Measurements from ENCODE around the gene ABCB1.

The ABCB1 gene

DNA sequence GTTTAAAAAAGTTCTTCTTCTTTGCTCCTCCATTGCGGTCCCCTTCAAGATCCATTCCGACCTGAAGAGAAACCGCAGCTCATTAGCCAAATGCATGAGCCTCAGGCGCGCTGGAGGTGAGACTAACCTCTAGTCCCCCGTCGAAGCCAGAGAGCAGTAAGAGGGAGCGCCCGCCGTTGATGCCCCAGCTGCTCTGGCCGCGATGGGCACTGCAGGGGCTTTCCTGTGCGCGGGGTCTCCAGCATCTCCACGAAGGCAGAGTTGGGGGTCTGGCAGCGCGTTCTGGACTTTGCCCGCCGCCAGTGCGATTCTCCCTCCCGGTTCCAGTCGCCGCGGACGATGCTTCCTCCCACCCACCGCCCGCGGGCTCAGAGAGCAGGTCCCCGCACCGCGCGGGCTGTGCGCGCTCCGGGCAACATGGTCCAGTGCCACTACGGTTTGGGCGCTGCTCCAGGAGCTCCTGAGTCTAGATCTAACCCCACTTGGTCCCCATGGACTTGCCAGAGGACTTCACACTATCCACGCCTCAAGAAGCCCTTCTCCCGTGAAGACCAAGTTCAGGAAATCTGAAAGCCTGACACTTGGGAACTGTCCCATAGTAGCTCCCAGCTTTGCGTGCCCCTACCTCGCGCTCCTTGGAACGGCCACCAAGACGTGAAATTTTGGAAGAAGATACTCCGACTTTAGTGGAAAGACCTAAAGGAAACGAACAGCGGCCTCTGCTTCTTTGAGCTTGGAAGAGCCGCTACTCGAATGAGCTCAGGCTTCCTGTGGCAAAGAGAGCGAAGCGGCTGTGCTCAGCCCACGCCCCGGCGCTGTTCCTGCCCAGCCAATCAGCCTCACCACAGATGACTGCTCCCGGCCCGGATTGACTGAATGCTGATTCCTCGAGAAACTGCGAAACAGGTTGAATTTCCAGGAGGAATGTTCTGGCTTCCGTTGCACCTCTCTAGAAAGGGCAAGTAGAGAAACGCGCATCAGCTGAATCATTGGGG is at the start of gene ABCB1:
Gene ABCB1, minus strand, starts transcription at position 755 of the 995 bp plus-strand sequence. Its CDS starts 700 bp downstream, at position 55.
- Histone ChIP-seq H3K27me3 (ENCODE audit: insufficient read depth, low read length) (peaks cover 83% of the 10 kb centered on the region), H3K4me3 (ENCODE audit: low read depth, low read length) (peak within 1 kb of the TSS; percentile 72)

DNA sequence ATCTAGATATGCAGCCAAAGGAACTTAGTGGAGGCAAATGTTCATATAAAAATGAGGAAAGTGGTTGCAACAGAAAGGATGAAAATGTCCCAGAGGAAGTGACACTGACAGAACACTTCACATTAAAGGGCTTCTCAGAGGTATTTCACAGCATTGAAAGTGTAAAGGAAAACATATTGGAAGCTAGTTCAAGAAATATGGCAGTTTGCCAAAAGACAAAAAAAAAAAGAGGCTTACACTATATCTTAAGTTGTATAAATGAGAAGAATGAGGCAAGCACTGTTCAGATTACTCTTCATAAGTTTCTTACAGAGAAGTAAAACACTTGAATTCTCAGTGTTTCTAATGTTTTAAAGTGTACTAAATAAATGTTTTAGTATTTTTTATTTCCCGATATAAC is 47.6 kb upstream of the ABCB1 start:
- no peaks in the 10 kb centered on the region; the same call in 1 of the 2 replicates for H3K27me3 ChIP-seq (ENCODE audit: insufficient read depth, low read length)
- H3K36me3 ChIP-seq (ENCODE audit: insufficient read depth, low read length): no peaks in the 10 kb centered on the region
- no peak overlapping the region for H2AFZ ChIP-seq (ENCODE audit: low read length, unreplicated experiment)
- no peak overlapping the region for H3K4me3 ChIP-seq (ENCODE audit: low read depth, low read length)
- no peaks in the 10 kb centered on the region for H3K79me2 ChIP-seq (ENCODE audit: control insufficient read depth, insufficient read depth, low read length, unreplicated experiment)
- H3K4me1 ChIP-seq (ENCODE audit: control insufficient read depth, insufficient read depth, low read length, unreplicated experiment): no peaks in the 10 kb centered on the region
- no peak overlapping the region for H3K27ac ChIP-seq (ENCODE audit: low read depth, low read length)

More for the DNA sequence above, at the start of gene ABCB1:
- H3K79me2 ChIP-seq (ENCODE audit: control insufficient read depth, insufficient read depth, low read length, unreplicated experiment): no peaks in the 10 kb centered on the region
- no peak within 1 kb of the TSS for H3K27ac ChIP-seq (ENCODE audit: low read depth, low read length)
- peak within 1 kb of the TSS; percentile 72 for H2AFZ ChIP-seq (ENCODE audit: low read length, unreplicated experiment)
- H3K4me1 ChIP-seq (ENCODE audit: control insufficient read depth, insufficient read depth, low read length, unreplicated experiment): no peaks in the 10 kb centered on the region
- no peaks in the 10 kb centered on the region for H3K36me3 ChIP-seq (ENCODE audit: insufficient read depth, low read length)

DNA sequence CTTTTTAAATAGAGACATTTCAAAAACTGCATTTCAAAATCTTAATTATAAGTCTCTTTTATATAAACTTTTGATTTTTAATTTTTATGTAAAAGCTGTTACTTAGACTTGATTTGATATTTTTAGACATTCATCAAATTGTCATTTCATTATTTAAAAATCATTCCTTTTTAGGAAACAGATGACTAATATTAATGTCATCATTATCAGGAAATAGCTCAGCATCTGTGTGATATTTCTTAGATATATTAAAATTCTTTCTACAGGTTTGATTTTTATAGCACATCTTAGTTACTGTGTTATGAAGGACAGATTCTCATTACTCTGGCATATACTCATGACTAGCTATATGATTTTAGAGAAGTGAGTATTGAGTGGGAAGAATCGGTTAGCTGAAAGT is 44.8 kb upstream of the ABCB1 start:
- H3K79me2 ChIP-seq (ENCODE audit: control insufficient read depth, insufficient read depth, low read length, unreplicated experiment): no peaks in the 10 kb centered on the region
- no peak overlapping the region for H3K27ac ChIP-seq (ENCODE audit: low read depth, low read length)
- H2AFZ ChIP-seq (ENCODE audit: low read length, unreplicated experiment): no peak overlapping the region
- no peaks in the 10 kb centered on the region for H3K36me3 ChIP-seq (ENCODE audit: insufficient read depth, low read length)
- H3K4me3 ChIP-seq (ENCODE audit: low read depth, low read length): no peak overlapping the region
- no peaks in the 10 kb centered on the region for H3K4me1 ChIP-seq (ENCODE audit: control insufficient read depth, insufficient read depth, low read length, unreplicated experiment)
- no peaks in the 10 kb centered on the region for H3K27me3 ChIP-seq (ENCODE audit: insufficient read depth, low read length)

DNA sequence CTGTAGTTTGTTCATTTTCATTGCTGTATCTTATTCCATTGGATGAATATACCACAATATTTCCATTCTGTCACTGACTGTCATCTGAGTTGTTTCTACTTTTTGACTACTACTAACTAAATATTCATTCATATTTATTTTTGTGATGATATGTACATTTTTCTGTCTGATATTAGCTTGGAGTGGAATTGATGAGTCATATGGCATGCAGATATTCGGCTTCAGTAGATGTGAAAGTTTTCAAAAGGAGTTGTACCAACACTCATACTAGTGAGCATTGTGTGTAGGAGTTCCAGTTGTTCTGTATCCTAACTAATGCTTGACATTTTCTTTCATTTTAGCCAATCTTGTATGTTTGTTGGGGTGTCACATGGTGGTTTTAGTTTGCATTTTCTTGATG is 35.2 kb upstream of the ABCB1 start:
- Histone ChIP-seq H2AFZ (ENCODE audit: low read length, unreplicated experiment) (no peak overlapping the region), H3K36me3 (ENCODE audit: insufficient read depth, low read length) (no peaks in the 10 kb centered on the region), H3K79me2 (ENCODE audit: control insufficient read depth, insufficient read depth, low read length, unreplicated experiment) (no peaks in the 10 kb centered on the region), H3K4me3 (ENCODE audit: low read depth, low read length) (no peak overlapping the region), H3K27ac (ENCODE audit: low read depth, low read length) (no peak overlapping the region), H3K27me3 (ENCODE audit: insufficient read depth, low read length) (no peaks in the 10 kb centered on the region), H3K4me1 (ENCODE audit: control insufficient read depth, insufficient read depth, low read length, unreplicated experiment) (no peaks in the 10 kb centered on the region)

DNA sequence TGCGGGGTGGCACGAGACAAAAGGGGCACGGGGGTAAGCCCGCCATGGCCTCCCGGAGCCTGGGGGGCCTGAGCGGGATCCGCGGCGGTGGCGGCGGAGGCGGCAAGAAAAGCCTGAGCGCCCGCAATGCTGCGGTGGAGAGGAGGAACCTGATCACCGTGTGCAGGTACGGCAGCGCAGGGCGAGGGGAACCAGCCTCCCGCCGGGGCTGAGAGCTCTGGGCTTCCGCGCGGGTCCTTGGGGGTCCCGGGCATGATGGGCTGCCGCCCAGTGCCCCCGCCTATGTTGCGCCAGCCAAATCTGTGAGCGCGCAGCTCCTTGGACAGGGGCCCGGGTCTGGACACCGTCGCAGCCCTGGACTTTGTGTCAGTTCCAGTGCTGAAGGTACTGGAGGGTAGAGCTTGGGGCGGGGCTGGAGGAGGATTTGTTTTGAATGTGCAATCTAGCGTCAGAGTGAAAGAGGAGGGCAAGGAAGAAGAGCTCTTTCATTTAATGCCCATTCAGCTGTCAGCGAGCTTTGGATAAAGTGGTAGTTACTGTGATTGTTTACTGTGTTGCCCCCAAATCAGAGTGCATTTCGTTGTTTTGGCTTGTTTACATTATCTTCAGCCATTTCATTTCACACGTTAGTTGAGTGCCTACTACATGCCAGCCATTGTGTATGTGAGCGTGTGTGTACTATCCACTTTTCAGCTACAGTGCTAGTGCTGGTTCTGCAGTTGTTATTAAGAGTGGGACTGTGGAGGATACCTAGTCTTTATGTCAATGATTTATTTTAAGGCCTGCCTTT is 28.3 kb upstream of the ABCB1 start:
- Histone ChIP-seq H2AFZ (ENCODE audit: low read length, unreplicated experiment) (peak overlapping the region; percentile 89), H3K36me3 (ENCODE audit: insufficient read depth, low read length) (no peaks in the 10 kb centered on the region), H3K79me2 (ENCODE audit: control insufficient read depth, insufficient read depth, low read length, unreplicated experiment) (no peaks in the 10 kb centered on the region), H3K4me3 (ENCODE audit: low read depth, low read length) (peak overlapping the region; percentile 87), H3K27ac (ENCODE audit: low read depth, low read length) (no peak overlapping the region), H3K27me3 (ENCODE audit: insufficient read depth, low read length) (peaks cover 32% of the 10 kb centered on the region), H3K4me1 (ENCODE audit: control insufficient read depth, insufficient read depth, low read length, unreplicated experiment) (no peaks in the 10 kb centered on the region)

DNA sequence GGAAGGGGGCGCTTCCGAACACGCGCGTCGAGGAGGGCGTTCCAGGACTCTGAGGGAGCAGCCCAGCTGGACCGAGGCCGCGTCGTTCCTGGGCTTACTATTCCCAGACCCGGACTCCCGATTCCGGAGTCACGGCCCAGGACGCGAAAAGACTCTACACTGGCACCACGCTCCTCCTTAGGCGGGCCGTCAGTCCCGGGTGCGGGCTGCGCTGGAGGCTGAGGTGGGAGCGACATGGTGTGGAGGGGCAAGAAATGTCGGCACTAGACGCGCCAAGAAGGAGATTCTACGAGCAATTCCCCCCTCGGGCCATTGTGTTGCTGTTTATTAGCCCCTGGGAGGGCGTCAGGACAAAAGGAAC is 26.9 kb upstream of the ABCB1 start:
- Histone ChIP-seq H3K27ac (ENCODE audit: low read depth, low read length) (no peak overlapping the region), H3K4me3 (ENCODE audit: low read depth, low read length) (peak overlapping the region; percentile 87), H3K27me3 (ENCODE audit: insufficient read depth, low read length) (peaks cover 33% of the 10 kb centered on the region), H2AFZ (ENCODE audit: low read length, unreplicated experiment) (peak overlapping the region; percentile 77), H3K4me1 (ENCODE audit: control insufficient read depth, insufficient read depth, low read length, unreplicated experiment) (no peaks in the 10 kb centered on the region), H3K36me3 (ENCODE audit: insufficient read depth, low read length) (no peaks in the 10 kb centered on the region), H3K79me2 (ENCODE audit: control insufficient read depth, insufficient read depth, low read length, unreplicated experiment) (no peaks in the 10 kb centered on the region)

DNA sequence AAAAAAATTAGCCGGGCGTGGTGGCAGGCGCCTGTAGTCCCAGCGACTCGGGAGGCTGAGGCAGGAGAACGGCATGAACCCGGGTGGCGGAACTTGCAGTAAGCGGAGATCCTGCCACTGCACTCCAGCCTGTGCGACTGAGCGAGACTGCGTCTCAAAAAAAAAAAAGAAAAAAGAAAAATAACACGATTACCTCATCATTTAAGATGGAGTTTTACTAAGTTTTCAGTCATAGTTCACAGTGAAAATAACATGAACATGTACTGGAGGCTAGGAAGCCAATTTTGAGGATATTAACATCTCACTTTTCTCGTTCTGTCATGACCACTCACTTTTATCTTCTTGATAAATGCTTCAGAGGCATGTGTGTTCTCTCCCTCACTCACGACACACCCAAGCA is 24.4 kb upstream of the ABCB1 start:
- no peak overlapping the region for H3K4me3 ChIP-seq (ENCODE audit: low read depth, low read length)
- H3K36me3 ChIP-seq (ENCODE audit: insufficient read depth, low read length): no peaks in the 10 kb centered on the region
- H3K27me3 ChIP-seq (ENCODE audit: insufficient read depth, low read length): peaks cover 33% of the 10 kb centered on the region
- H3K79me2 ChIP-seq (ENCODE audit: control insufficient read depth, insufficient read depth, low read length, unreplicated experiment): no peaks in the 10 kb centered on the region
- H3K27ac ChIP-seq (ENCODE audit: low read depth, low read length): no peak overlapping the region
- H2AFZ ChIP-seq (ENCODE audit: low read length, unreplicated experiment): no peak overlapping the region
- no peaks in the 10 kb centered on the region for H3K4me1 ChIP-seq (ENCODE audit: control insufficient read depth, insufficient read depth, low read length, unreplicated experiment)

DNA sequence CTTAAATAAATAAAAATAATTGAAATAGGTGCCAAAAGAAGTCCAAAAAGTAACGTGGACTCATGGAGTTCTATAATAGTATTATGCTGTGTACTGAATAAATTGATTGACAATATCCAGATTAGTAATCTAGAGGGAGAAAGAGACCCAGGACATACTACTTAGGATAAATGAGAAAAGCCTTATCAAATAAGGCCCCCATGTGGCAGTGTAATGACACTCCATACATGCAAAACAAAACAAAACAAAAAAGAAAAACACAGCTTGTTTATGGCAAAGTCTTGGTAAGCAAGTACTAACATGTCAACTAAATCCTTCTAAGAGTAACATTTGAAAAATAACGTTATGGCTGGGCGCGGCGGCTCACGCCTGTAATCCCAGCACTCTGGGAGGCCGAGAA is 23.9 kb upstream of the ABCB1 start:
- Histone ChIP-seq H3K36me3 (ENCODE audit: insufficient read depth, low read length) (no peaks in the 10 kb centered on the region), H3K79me2 (ENCODE audit: control insufficient read depth, insufficient read depth, low read length, unreplicated experiment) (no peaks in the 10 kb centered on the region)

DNA sequence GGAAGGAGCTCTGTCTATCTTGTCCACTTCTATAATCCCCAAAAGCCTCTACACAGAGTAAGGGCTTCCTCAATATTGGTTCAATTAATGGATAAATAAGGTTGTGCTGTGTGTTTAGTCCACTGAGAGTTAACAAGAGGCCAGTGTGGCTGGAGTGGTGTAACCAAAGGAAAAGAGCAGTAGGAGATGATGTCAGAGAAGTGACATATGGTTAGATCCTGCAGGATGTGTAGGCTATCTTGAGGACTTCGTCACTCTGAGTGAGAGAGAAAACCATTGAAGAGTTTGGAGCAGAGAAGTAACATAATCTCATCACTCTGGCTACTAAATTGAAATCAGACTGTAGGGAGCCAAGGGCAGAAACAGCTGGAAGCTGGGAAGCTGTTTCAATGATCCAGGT is 14.5 kb upstream of the ABCB1 start:
- Histone ChIP-seq H3K27me3 (ENCODE audit: insufficient read depth, low read length) (peaks cover 18% of the 10 kb centered on the region; the same call in 1 of the 2 replicates), H3K4me1 (ENCODE audit: control insufficient read depth, insufficient read depth, low read length, unreplicated experiment) (no peaks in the 10 kb centered on the region), H3K79me2 (ENCODE audit: control insufficient read depth, insufficient read depth, low read length, unreplicated experiment) (no peaks in the 10 kb centered on the region), H3K4me3 (ENCODE audit: low read depth, low read length) (no peak overlapping the region), H3K27ac (ENCODE audit: low read depth, low read length) (no peak overlapping the region), H3K36me3 (ENCODE audit: insufficient read depth, low read length) (no peaks in the 10 kb centered on the region), H2AFZ (ENCODE audit: low read length, unreplicated experiment) (no peak overlapping the region)

More for the DNA sequence above, 23.9 kb upstream of the ABCB1 start:
- Histone ChIP-seq H3K4me1 (ENCODE audit: control insufficient read depth, insufficient read depth, low read length, unreplicated experiment) (no peaks in the 10 kb centered on the region), H3K4me3 (ENCODE audit: low read depth, low read length) (no peak overlapping the region), H2AFZ (ENCODE audit: low read length, unreplicated experiment) (no peak overlapping the region), H3K27me3 (ENCODE audit: insufficient read depth, low read length) (peaks cover 29% of the 10 kb centered on the region; the same call in 1 of the 2 replicates), H3K27ac (ENCODE audit: low read depth, low read length) (no peak overlapping the region)

DNA sequence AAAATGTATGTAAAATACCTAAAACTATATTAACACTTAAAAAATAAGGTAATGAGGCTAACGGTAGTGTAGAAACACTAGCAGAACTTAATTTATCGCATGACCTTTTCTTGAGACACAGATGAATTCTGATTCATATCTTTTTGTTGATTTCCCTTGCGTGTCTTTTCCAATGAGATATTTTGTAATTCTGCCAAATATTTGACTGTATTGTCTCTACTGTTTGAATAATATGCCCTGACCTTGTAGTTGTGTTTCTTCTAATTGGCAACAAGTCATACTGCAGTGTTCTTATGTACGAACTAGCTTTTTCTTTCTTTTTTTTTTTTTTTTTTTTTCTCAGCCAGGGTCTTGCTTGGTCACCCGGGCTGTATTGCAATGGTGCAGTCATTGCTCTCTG is 9.2 kb upstream of the ABCB1 start:
- no peaks in the 10 kb centered on the region for H3K4me1 ChIP-seq (ENCODE audit: control insufficient read depth, insufficient read depth, low read length, unreplicated experiment)
- H3K4me3 ChIP-seq (ENCODE audit: low read depth, low read length): no peak overlapping the region
- no peaks in the 10 kb centered on the region for H3K79me2 ChIP-seq (ENCODE audit: control insufficient read depth, insufficient read depth, low read length, unreplicated experiment)
- no peaks in the 10 kb centered on the region for H3K36me3 ChIP-seq (ENCODE audit: insufficient read depth, low read length)
- H2AFZ ChIP-seq (ENCODE audit: low read length, unreplicated experiment): no peak overlapping the region
- peaks cover 8% of the 10 kb centered on the region for H3K27me3 ChIP-seq (ENCODE audit: insufficient read depth, low read length)
- H3K27ac ChIP-seq (ENCODE audit: low read depth, low read length): no peak overlapping the region
